A549 (cell line): ENCODE measurements around the gene TJP3. TPM values are rescaled to one million over a fixed set of nuclear protein-coding genes. Genes with fewer than 3 reads are reported as not detected.

Source experiments
- ATAC-seq, 2 experiments: fragments of 200-7000 bp in 1 of 2; fragments of >200 bp in 1 of 2; cut with Nextera tagmentation in 1 of 2; cut with Tn5 transposase in 1 of 2; 3 replicates each; pipeline versions ENCODE4 v1.8.0 to v1.9.1; 2018 to 2020; ENCODE audit warnings: mild to moderate bottlenecking in 1 of 2, moderate library complexity in 1 of 2
- CTCF ChIA-PET: fragments of 300-600 bp; sonication (Branson Sonifier 250); formaldehyde crosslinking; extraction: SDS; loops from one replicate; lab custom pipeline; 2021; ENCODE audit warnings: antibody characterized with exemption, inconsistent platforms; lab: Yijun Ruan, JAX
- POLR2A ChIA-PET: fragments of 350-600 bp; formaldehyde crosslinking; extraction: SDS; loops from one replicate; lab custom pipeline; 2021; ENCODE audit warnings: antibody characterized with exemption, inconsistent platforms; lab: Yijun Ruan, JAX
- DNase-seq, 2 experiments: peaks; one replicate each; pipeline versions ENCODE4 v3.0.0 to v3.0.0-alpha.2; 2011 to 2016; ENCODE audit warnings: low read depth in 1 of 2, low spot score in 1 of 2
- FAIRE-seq: peaks from 2 replicates; lab custom pipeline; 2011; peaks lifted over from hg19 to GRCh38; lab: Jason Lieb, UNC
- H3K27ac ChIP-seq, 2 experiments: fragments of >200 bp; sonication (Bioruptor Twin); formaldehyde crosslinking; 3 replicates each; pipeline ENCODE4 v1.5.1; 2016 to 2017
- H3K4me1 ChIP-seq: fragments of >200 bp; sonication (Bioruptor Twin); formaldehyde crosslinking; 3 replicates; pipeline ENCODE4 v1.6.1; 2016
- H3K4me2 ChIP-seq: fragments of >200 bp; sonication (Bioruptor Twin); formaldehyde crosslinking; 3 replicates; pipeline ENCODE4 v1.6.1; 2016
- H3K4me3 ChIP-seq: fragments of >200 bp; sonication (Bioruptor Twin); formaldehyde crosslinking; 3 replicates; pipeline ENCODE4 v1.5.1; 2016
- H3K9me3 ChIP-seq: fragments of >200 bp; sonication (Bioruptor Twin); formaldehyde crosslinking; 3 replicates; pipeline ENCODE4 v1.6.1; 2016
- BHLHE40 ChIP-seq: IDR thresholded peaks from 2 replicates; pipeline ENCODE4 v1.6.1; 2012; ENCODE audit warnings: low read depth, low read length, inconsistent platforms
- CBX2 ChIP-seq: fragments of 200-600 bp; sonication (generic); IDR thresholded peaks from 2 replicates; pipeline ENCODE4 v1.6.1; 2016; ENCODE audit warnings: low read depth, mild to moderate bottlenecking, borderline replicate concordance
- CBX8 ChIP-seq: fragments of 200-600 bp; sonication (generic); IDR thresholded peaks from 2 replicates; pipeline ENCODE4 v1.6.1; 2016
- CHD2 ChIP-seq: fragments of 150-350 bp; IDR thresholded peaks from 2 replicates; pipeline ENCODE4 v1.6.1; 2014; ENCODE audit warnings: low read length; ENCODE audit not compliant: partially characterized antibody
- CHD4 ChIP-seq: fragments of 200-600 bp; sonication (generic); IDR thresholded peaks from 2 replicates; pipeline ENCODE4 v1.6.1; 2016; ENCODE audit warnings: antibody characterized with exemption, mild to moderate bottlenecking, borderline replicate concordance
- EHF ChIP-seq: fragments of 250-450 bp; sonication (Bioruptor Pico); IDR thresholded peaks from 2 replicates; pipeline ENCODE4 v1.5.0; 2020; ENCODE audit warnings: mild to moderate bottlenecking
- FOSB ChIP-seq: fragments of 250-450 bp; sonication (Bioruptor Pico); IDR thresholded peaks from 2 replicates; pipeline ENCODE4 v1.5.0; 2020; ENCODE audit warnings: mild to moderate bottlenecking, moderate library complexity
- FOSL2 ChIP-seq, 2 experiments: fragments of 450-650 bp in 1 of 2; fragments of >200 bp in 1 of 2; sonication (Bioruptor Twin) in 1 of 2; formaldehyde crosslinking; IDR thresholded peaks; 2 replicates each; pipeline versions ENCODE4 v1.5.0 to v1.6.1; 2016 to 2020; ENCODE audit warnings: mild to moderate bottlenecking in 1 of 2, moderate library complexity in 1 of 2
- FOXS1 ChIP-seq: fragments of 250-450 bp; sonication (Bioruptor Pico); IDR thresholded peaks from 2 replicates; pipeline ENCODE4 v1.5.0; 2020; ENCODE audit warnings: mild to moderate bottlenecking, moderate library complexity
- GATA3 ChIP-seq: IDR thresholded peaks from 2 replicates; pipeline ENCODE4 v1.6.1; 2012; ENCODE audit warnings: borderline replicate concordance
- HDAC2 ChIP-seq: fragments of 200-600 bp; sonication (generic); IDR thresholded peaks from 2 replicates; pipeline ENCODE4 v1.6.1; 2016
- HOXA7 ChIP-seq: fragments of 250-450 bp; sonication (Bioruptor Pico); IDR thresholded peaks from 2 replicates; pipeline ENCODE4 v1.5.0; 2020; ENCODE audit warnings: mild to moderate bottlenecking, moderate library complexity
- JUNB ChIP-seq: fragments of >200 bp; sonication (Bioruptor Twin); formaldehyde crosslinking; IDR thresholded peaks from 2 replicates; pipeline ENCODE4 v1.6.1; 2016
- NPAS2 ChIP-seq: fragments of 250-450 bp; sonication (Bioruptor Pico); IDR thresholded peaks from 2 replicates; pipeline ENCODE4 v1.8.0; 2022; ENCODE audit warnings: mild to moderate bottlenecking, moderate library complexity, borderline replicate concordance
- NR3C1 ChIP-seq: fragments of >200 bp; sonication (Bioruptor Twin); formaldehyde crosslinking; IDR thresholded peaks from 3 replicates; pipeline ENCODE4 v1.6.1; 2017
- POLR2A ChIP-seq: IDR thresholded peaks from 2 replicates; pipeline ENCODE4 v1.6.1; 2012; ENCODE audit warnings: mild to moderate bottlenecking, low read length
- RFX5 ChIP-seq: fragments of 450-650 bp; IDR thresholded peaks from 2 replicates; pipeline ENCODE4 v1.7.1; 2014; ENCODE audit warnings: antibody characterized with exemption, mild to moderate bottlenecking, moderate library complexity
- SMC3 ChIP-seq: fragments of >200 bp; sonication (Bioruptor Twin); formaldehyde crosslinking; IDR thresholded peaks from 3 replicates; pipeline ENCODE4 v1.6.1; 2018; ENCODE audit warnings: inconsistent platforms
- SREBF2 ChIP-seq: fragments of 450-650 bp; IDR thresholded peaks from 2 replicates; pipeline ENCODE4 v1.6.1; 2014; ENCODE audit warnings: mild to moderate bottlenecking, moderate library complexity
- ZC3H11A ChIP-seq: fragments of 450-650 bp; IDR thresholded peaks from 2 replicates; pipeline ENCODE4 v1.6.1; 2014; ENCODE audit warnings: antibody characterized with exemption, mild to moderate bottlenecking
- ZNF302 ChIP-seq: fragments of 250-450 bp; sonication (Bioruptor Pico); IDR thresholded peaks from 2 replicates; pipeline ENCODE4 v1.9.0; 2021; ENCODE audit warnings: inconsistent platforms, mild to moderate bottlenecking, moderate library complexity
- ZSCAN20 ChIP-seq: fragments of 250-450 bp; sonication (Bioruptor Pico); IDR thresholded peaks from 2 replicates; pipeline ENCODE4 v1.8.0; 2022; ENCODE audit warnings: mild to moderate bottlenecking, moderate library complexity
- WGBS: methylation state at CpG from one replicate; pipeline ENCODE4 v1.1.6; 2017; ENCODE audit errors: missing lambda C conversion rate; 5-methylcytosine and 5-hydroxymethylcytosine counted together
- polyA plus RNA-seq, 4 experiments: library from polyadenylated mRNA; depleted of rRNA in 3 of 4; stranded (reverse); fragments of >200 nt; fragmentation: RNase III in 1 of 4; extraction: RNeasy Plus Mini Kit Qiagen cat#74134 plus additional on column Dnase treatment in 1 of 4; gene quantifications; 2 replicates in 3 of 4; 3 replicates in 1 of 4; pipeline ENCODE4 v1.2.3, GENCODE V29; 2011 to 2017
- TF ChIP-seq, protein P1 (sequence below): fragments of 200-600 bp; sonication (generic); IDR thresholded peaks from 2 replicates; pipeline ENCODE4 v1.6.1; 2016; ENCODE audit warnings: antibody characterized with exemption, mild to moderate bottlenecking, moderate library complexity
- TF ChIP-seq, protein P2 (sequence below): IDR thresholded peaks from 2 replicates; pipeline ENCODE4 v1.6.1; 2012
- TF ChIP-seq, protein P3 (sequence below): IDR thresholded peaks from 2 replicates; pipeline ENCODE4 v1.6.1; 2012; ENCODE audit warnings: low read depth, borderline replicate concordance
- TF ChIP-seq, protein P4 (sequence below): fragments of >200 bp; sonication (Bioruptor Twin); formaldehyde crosslinking; IDR thresholded peaks from 2 replicates; pipeline ENCODE4 v1.6.1; 2016
- TF ChIP-seq, protein P5 (sequence below): fragments of 250-450 bp; sonication (Bioruptor Pico); IDR thresholded peaks from 2 replicates; pipeline ENCODE4 v1.5.0; 2021; ENCODE audit warnings: mild to moderate bottlenecking, moderate library complexity, borderline replicate concordance
- TF ChIP-seq, protein P6 (sequence below): IDR thresholded peaks from 2 replicates; pipeline ENCODE4 v1.6.1; 2012
- TF ChIP-seq, protein P7 (sequence below): fragments of 250-450 bp; sonication (Bioruptor Pico); IDR thresholded peaks from 2 replicates; pipeline ENCODE4 v1.5.0; 2020; ENCODE audit warnings: low read depth, mild to moderate bottlenecking, moderate library complexity

TJP3 gene
- polyA plus RNA-seq, 2 of the 4 experiments (the other 2 are of a cell fraction), result 1.5 to 2.3 TPM

- 94% methylated on average over 38 of the region's 42 CpGs for WGBS
- Histone ChIP-seq H3K4me1 (no peaks in the 10 kb centered on the region), H3K4me2 (no peak overlapping the region), H3K4me3 (no peak overlapping the region), H3K27ac (no peak overlapping the region), H3K9me3 (no peaks in the 10 kb centered on the region)
- POLR2A ChIA-PET, result no interaction called here
- TF ChIP-seq ZNF302 (CRISPR knock-in tag) (no peak), BHLHE40 (no peak), CHD4 (no peak), NPAS2 (CRISPR knock-in tag) (no peak), FOSB (CRISPR knock-in tag) (no peak), POLR2A (no peak), HOXA7 (CRISPR knock-in tag) (no peak), ZSCAN20 (CRISPR knock-in tag) (no peak), FOSL2 (IDR thresholded peaks at IDR 0.05) (no peak), FOSL2 (CRISPR knock-in tag; IDR thresholded peaks at IDR 0.05) (no peak), CBX2 (no peak), SREBF2 (no peak), CHD2 (no peak), NR3C1 (no peak)
- TF ChIP-seq, protein P1, sequence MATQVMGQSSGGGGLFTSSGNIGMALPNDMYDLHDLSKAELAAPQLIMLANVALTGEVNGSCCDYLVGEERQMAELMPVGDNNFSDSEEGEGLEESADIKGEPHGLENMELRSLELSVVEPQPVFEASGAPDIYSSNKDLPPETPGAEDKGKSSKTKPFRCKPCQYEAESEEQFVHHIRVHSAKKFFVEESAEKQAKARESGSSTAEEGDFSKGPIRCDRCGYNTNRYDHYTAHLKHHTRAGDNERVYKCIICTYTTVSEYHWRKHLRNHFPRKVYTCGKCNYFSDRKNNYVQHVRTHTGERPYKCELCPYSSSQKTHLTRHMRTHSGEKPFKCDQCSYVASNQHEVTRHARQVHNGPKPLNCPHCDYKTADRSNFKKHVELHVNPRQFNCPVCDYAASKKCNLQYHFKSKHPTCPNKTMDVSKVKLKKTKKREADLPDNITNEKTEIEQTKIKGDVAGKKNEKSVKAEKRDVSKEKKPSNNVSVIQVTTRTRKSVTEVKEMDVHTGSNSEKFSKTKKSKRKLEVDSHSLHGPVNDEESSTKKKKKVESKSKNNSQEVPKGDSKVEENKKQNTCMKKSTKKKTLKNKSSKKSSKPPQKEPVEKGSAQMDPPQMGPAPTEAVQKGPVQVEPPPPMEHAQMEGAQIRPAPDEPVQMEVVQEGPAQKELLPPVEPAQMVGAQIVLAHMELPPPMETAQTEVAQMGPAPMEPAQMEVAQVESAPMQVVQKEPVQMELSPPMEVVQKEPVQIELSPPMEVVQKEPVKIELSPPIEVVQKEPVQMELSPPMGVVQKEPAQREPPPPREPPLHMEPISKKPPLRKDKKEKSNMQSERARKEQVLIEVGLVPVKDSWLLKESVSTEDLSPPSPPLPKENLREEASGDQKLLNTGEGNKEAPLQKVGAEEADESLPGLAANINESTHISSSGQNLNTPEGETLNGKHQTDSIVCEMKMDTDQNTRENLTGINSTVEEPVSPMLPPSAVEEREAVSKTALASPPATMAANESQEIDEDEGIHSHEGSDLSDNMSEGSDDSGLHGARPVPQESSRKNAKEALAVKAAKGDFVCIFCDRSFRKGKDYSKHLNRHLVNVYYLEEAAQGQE, result no peak
- TF ChIP-seq, protein P2, sequence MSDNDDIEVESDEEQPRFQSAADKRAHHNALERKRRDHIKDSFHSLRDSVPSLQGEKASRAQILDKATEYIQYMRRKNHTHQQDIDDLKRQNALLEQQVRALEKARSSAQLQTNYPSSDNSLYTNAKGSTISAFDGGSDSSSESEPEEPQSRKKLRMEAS, result no peak
- TF ChIP-seq, protein P3, sequence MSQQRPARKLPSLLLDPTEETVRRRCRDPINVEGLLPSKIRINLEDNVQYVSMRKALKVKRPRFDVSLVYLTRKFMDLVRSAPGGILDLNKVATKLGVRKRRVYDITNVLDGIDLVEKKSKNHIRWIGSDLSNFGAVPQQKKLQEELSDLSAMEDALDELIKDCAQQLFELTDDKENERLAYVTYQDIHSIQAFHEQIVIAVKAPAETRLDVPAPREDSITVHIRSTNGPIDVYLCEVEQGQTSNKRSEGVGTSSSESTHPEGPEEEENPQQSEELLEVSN, result no peak
- TF ChIP-seq, protein P4, sequence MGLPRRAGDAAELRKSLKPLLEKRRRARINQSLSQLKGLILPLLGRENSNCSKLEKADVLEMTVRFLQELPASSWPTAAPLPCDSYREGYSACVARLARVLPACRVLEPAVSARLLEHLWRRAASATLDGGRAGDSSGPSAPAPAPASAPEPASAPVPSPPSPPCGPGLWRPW, result no peak
- TF ChIP-seq, protein P5, sequence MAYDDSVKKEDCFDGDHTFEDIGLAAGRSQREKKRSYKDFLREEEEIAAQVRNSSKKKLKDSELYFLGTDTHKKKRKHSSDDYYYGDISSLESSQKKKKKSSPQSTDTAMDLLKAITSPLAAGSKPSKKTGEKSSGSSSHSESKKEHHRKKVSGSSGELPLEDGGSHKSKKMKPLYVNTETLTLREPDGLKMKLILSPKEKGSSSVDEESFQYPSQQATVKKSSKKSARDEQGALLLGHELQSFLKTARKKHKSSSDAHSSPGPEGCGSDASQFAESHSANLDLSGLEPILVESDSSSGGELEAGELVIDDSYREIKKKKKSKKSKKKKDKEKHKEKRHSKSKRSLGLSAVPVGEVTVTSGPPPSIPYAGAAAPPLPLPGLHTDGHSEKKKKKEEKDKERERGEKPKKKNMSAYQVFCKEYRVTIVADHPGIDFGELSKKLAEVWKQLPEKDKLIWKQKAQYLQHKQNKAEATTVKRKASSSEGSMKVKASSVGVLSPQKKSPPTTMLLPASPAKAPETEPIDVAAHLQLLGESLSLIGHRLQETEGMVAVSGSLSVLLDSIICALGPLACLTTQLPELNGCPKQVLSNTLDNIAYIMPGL (CRISPR knock-in tag), result no peak
- ATAC-seq (no peak), DNase-seq (no peak), FAIRE-seq (no peak)
- CTCF ChIA-PET, result no interaction called here
These were observed 13.6 kb upstream of the TJP3 start for GRCh38 chr19:3694361-3695123.

DNA sequence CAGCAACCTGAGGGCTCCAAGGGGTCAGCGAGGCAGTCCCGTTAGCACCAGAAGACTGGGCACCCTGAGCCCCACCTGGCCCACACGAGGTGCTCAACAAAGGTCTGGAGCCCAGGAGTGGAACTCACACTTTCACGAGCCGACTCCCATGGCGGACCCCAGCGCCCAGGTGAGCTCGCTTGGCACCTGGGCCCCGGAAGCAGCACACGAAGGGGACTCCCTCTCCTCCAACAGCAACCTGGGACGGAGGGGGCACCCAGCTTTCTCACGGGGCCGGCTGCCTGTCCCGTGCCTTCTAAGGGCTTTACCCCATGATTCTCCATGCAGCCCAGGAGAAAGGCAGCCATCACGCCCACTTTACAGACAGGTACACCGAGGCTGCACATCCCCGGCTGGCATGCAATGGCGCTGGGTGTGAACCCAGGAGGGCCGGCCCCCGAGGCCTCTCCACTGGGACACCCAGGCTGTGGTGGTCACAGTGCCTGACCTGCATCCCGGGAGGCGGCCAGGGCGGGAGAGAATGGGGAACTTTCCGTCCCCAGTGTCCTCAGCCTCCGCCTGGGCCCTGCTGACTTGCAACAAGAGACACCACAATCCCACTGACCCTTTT lies 13.0 kb upstream of the TJP3 start:
- Histone ChIP-seq H3K9me3 (no peaks in the 10 kb centered on the region), H3K4me1 (no peaks in the 10 kb centered on the region), H3K4me2 (no peak overlapping the region), H3K27ac (no peak overlapping the region), H3K4me3 (no peak overlapping the region)
- FAIRE-seq (no peak), DNase-seq (no peak), ATAC-seq (no peak)
- WGBS, result 93% methylated on average over 21 of the region's 25 CpGs
- ChIA-PET POLR2A (no interaction called here), CTCF (interaction anchor here (1.2 to 3.5 kb wide), 2 partner anchors 24 to 29 kb away, joined by 4 to 18 read pairs; no protein-coding TSS in a partner anchor)
- no peak for TF ChIP-seq HDAC2
- TF ChIP-seq EHF (CRISPR knock-in tag), result no peak
- no peak for TF ChIP-seq RFX5
- TF ChIP-seq GATA3, result no peak
- TF ChIP-seq ZC3H11A, result no peak
- no peak for TF ChIP-seq ZSCAN20 (CRISPR knock-in tag)
- TF ChIP-seq, protein P3, result no peak
- TF ChIP-seq CBX2, result no peak
- no peak for TF ChIP-seq JUNB
- no peak for TF ChIP-seq SMC3
- no peak for TF ChIP-seq CBX8
- TF ChIP-seq, protein P6, sequence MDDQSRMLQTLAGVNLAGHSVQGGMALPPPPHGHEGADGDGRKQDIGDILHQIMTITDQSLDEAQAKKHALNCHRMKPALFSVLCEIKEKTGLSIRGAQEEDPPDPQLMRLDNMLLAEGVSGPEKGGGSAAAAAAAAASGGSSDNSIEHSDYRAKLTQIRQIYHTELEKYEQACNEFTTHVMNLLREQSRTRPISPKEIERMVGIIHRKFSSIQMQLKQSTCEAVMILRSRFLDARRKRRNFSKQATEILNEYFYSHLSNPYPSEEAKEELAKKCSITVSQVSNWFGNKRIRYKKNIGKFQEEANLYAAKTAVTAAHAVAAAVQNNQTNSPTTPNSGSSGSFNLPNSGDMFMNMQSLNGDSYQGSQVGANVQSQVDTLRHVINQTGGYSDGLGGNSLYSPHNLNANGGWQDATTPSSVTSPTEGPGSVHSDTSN, result no peak
- no peak for TF ChIP-seq FOXS1 (CRISPR knock-in tag)
- TF ChIP-seq, protein P7, sequence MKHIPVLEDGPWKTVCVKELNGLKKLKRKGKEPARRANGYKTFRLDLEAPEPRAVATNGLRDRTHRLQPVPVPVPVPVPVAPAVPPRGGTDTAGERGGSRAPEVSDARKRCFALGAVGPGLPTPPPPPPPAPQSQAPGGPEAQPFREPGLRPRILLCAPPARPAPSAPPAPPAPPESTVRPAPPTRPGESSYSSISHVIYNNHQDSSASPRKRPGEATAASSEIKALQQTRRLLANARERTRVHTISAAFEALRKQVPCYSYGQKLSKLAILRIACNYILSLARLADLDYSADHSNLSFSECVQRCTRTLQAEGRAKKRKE (CRISPR knock-in tag), result no peak
